Prostate gland (tissue), 2 donors: ENCODE results near the gene FBN2.

Experiments used
- CTCF ChIP-seq, 4 experiments: fragments of 200-600 bp in 2 of 4; fragments of 450-650 bp in 2 of 4; sonication (generic) in 2 of 4; IDR thresholded peaks; 1 replicate in 3 of 4; 2 replicates in 1 of 4; pipeline ENCODE4 v1.5.1; 2016 to 2019; ENCODE audit warnings: antibody characterized with exemption in 4 of 4, mild to moderate bottlenecking in 2 of 4, moderate library complexity in 2 of 4
- POLR2A ChIP-seq: fragments of 450-650 bp; IDR thresholded peaks from one replicate; pipeline ENCODE4 v1.6.1; 2016; ENCODE audit warnings: antibody characterized with exemption, mild to moderate bottlenecking
- POLR2AphosphoS5 ChIP-seq: sonication (generic); formaldehyde crosslinking; IDR thresholded peaks from one replicate; pipeline ENCODE4 v1.6.1; 2017; ENCODE audit warnings: antibody characterized with exemption

GRCh38 chr5:128384068-128384467, 154.0 kb downstream of the FBN2 start:
- TF ChIP-seq CTCF (IDR thresholded peaks at IDR 0.05) (no peak), POLR2AphosphoS5 (no peak), POLR2A (no peak)
